WTC11 (cell line): ENCODE data around the gene ZSWIM4. TPM values are rescaled to one million over a fixed set of nuclear protein-coding genes. Genes with fewer than 3 reads are reported as not detected.
A peak's percentile ranks its signal among the peaks of the same experiment; 100 is the strongest.

Experiments
- ATAC-seq: fragments of 200-7000 bp; cut with Tn5 transposase; 2 replicates; pipeline ENCODE4 v1.10.0; 2021; ENCODE audit warnings: mild to moderate bottlenecking, moderate library complexity
- CTCF ChIA-PET: fragments of 300-600 bp; sonication (Branson Sonifier 250); formaldehyde crosslinking; loops from one replicate; lab custom pipeline; 2021; ENCODE audit warnings: antibody characterized with exemption; lab: Charles Lee
- POLR2A ChIA-PET: fragments of 350-600 bp; sonication (Branson Sonifier 250); formaldehyde crosslinking; loops from one replicate; lab custom pipeline; 2021; ENCODE audit warnings: antibody characterized with exemption; lab: Charles Lee
- DNase-seq: peaks from one replicate; pipeline ENCODE4 v3.0.0; 2021; ENCODE audit warnings: low spot score
- H3K27ac Mint-ChIP-seq: 2 replicates; pipeline ENCODE4 v1.8.0; 2021; ENCODE audit warnings: mixed read lengths
- H3K27me3 Mint-ChIP-seq: 2 replicates; pipeline ENCODE4 v1.8.0; 2021; ENCODE audit warnings: low read depth, mild to moderate bottlenecking, moderate library complexity, mixed read lengths
- H3K36me3 Mint-ChIP-seq: 2 replicates; pipeline ENCODE4 v1.8.0; 2021; ENCODE audit warnings: mixed read lengths
- H3K4me1 Mint-ChIP-seq: 2 replicates; pipeline ENCODE4 v1.8.0; 2022; ENCODE audit warnings: mixed read lengths
- H3K4me3 Mint-ChIP-seq: 2 replicates; pipeline ENCODE4 v1.8.0; 2021; ENCODE audit warnings: mild to moderate bottlenecking, moderate library complexity, mixed read lengths
- H3K9me3 Mint-ChIP-seq: 2 replicates; pipeline ENCODE4 v1.8.0; 2021; ENCODE audit warnings: mixed read lengths
- ELF4 ChIP-seq: sonication (generic); formaldehyde crosslinking; IDR thresholded peaks from 2 replicates; pipeline ENCODE4 v1.8.1; 2022; ENCODE audit warnings: low read depth, mild to moderate bottlenecking, moderate library complexity, missing genetic modification reagents
- EMX1 ChIP-seq: fragments of 250-450 bp; sonication (Bioruptor Pico); IDR thresholded peaks from 2 replicates; pipeline ENCODE4 v1.8.0; 2021; ENCODE audit warnings: mild to moderate bottlenecking
- ESRRA ChIP-seq: sonication (generic); formaldehyde crosslinking; IDR thresholded peaks from 2 replicates; pipeline ENCODE4 v1.8.1; 2022; ENCODE audit warnings: mild to moderate bottlenecking, missing genetic modification reagents, borderline replicate concordance
- ETV6 ChIP-seq: sonication (generic); formaldehyde crosslinking; IDR thresholded peaks from 2 replicates; pipeline ENCODE4 v1.8.1; 2022; ENCODE audit warnings: mild to moderate bottlenecking, missing genetic modification reagents
- GABPB1 ChIP-seq: sonication (generic); formaldehyde crosslinking; IDR thresholded peaks from 2 replicates; pipeline ENCODE4 v1.8.1; 2023; ENCODE audit warnings: mild to moderate bottlenecking, missing genetic modification reagents
- HMGA2 ChIP-seq: fragments of 250-450 bp; sonication (Bioruptor Pico); IDR thresholded peaks from 2 replicates; pipeline ENCODE4 v1.4.0; 2021; ENCODE audit warnings: mild to moderate bottlenecking, moderate library complexity
- JAZF1 ChIP-seq: fragments of 250-450 bp; sonication (Bioruptor Pico); IDR thresholded peaks from 2 replicates; pipeline ENCODE4 v1.9.0; 2021; ENCODE audit warnings: moderate library complexity, mild to moderate bottlenecking, inconsistent platforms
- MXD4 ChIP-seq: fragments of 250-450 bp; sonication (Bioruptor Pico); IDR thresholded peaks from 2 replicates; pipeline ENCODE4 v1.8.0; 2021; ENCODE audit warnings: mild to moderate bottlenecking, moderate library complexity, borderline replicate concordance
- NR2C2 ChIP-seq: sonication (generic); formaldehyde crosslinking; IDR thresholded peaks from 2 replicates; pipeline ENCODE4 v1.8.0; 2022; ENCODE audit warnings: mild to moderate bottlenecking, missing genetic modification reagents
- RELA ChIP-seq: sonication (generic); formaldehyde crosslinking; IDR thresholded peaks from 2 replicates; pipeline ENCODE4 v1.8.1; 2022; ENCODE audit warnings: missing genetic modification reagents, mild to moderate bottlenecking, borderline replicate concordance
- SMAD3 ChIP-seq: sonication (generic); formaldehyde crosslinking; IDR thresholded peaks from 2 replicates; pipeline ENCODE4 v1.8.0; 2022; ENCODE audit warnings: missing genetic modification reagents, mild to moderate bottlenecking, borderline replicate concordance
- SP1 ChIP-seq: sonication (generic); formaldehyde crosslinking; conservative IDR thresholded peaks from 2 replicates; pipeline ENCODE4 v1.8.1; 2022; ENCODE audit warnings: missing genetic modification reagents
- ZBTB21 ChIP-seq: sonication (generic); formaldehyde crosslinking; IDR thresholded peaks from 2 replicates; pipeline ENCODE4 v1.8.1; 2023; ENCODE audit warnings: mild to moderate bottlenecking, missing genetic modification reagents, borderline replicate concordance
- ZNF121 ChIP-seq: sonication (generic); formaldehyde crosslinking; IDR thresholded peaks from 2 replicates; pipeline ENCODE4 v1.8.0; 2023; ENCODE audit warnings: missing genetic modification reagents
- ZNF138 ChIP-seq: sonication (generic); formaldehyde crosslinking; conservative IDR thresholded peaks from 2 replicates; pipeline ENCODE4 v1.8.1; 2022; ENCODE audit warnings: mild to moderate bottlenecking, moderate library complexity, missing genetic modification reagents
- total RNA-seq: library from RNA; stranded (reverse); gene quantifications from 3 replicates; pipeline ENCODE4 v1.2.3, GENCODE V29; 2021
- TF ChIP-seq, protein P1 (sequence below): sonication (generic); formaldehyde crosslinking; IDR thresholded peaks from 2 replicates; pipeline ENCODE4 v1.8.0; 2023; ENCODE audit warnings: missing genetic modification reagents
- TF ChIP-seq, protein P2 (sequence below): sonication (generic); formaldehyde crosslinking; IDR thresholded peaks from 2 replicates; pipeline ENCODE4 v1.8.1; 2022; ENCODE audit warnings: mild to moderate bottlenecking, moderate library complexity, missing genetic modification reagents
- TF ChIP-seq, protein P3 (sequence below): sonication (generic); formaldehyde crosslinking; IDR thresholded peaks from 2 replicates; pipeline ENCODE4 v1.8.1; 2022; ENCODE audit warnings: mild to moderate bottlenecking, missing genetic modification reagents, moderate library complexity, borderline replicate concordance
- TF ChIP-seq, protein P4 (sequence below): fragments of 250-450 bp; sonication (Bioruptor Pico); conservative IDR thresholded peaks from 2 replicates; pipeline ENCODE4 v1.9.0; 2021; ENCODE audit warnings: mild to moderate bottlenecking
- TF ChIP-seq, protein P5 (sequence below): sonication (generic); formaldehyde crosslinking; IDR thresholded peaks from 2 replicates; pipeline ENCODE4 v1.8.1; 2023; ENCODE audit warnings: mild to moderate bottlenecking, missing genetic modification reagents, moderate library complexity

Gene ZSWIM4
- total RNA-seq, 1 experiment from 2014 or later, result 33.4 TPM

DNA sequence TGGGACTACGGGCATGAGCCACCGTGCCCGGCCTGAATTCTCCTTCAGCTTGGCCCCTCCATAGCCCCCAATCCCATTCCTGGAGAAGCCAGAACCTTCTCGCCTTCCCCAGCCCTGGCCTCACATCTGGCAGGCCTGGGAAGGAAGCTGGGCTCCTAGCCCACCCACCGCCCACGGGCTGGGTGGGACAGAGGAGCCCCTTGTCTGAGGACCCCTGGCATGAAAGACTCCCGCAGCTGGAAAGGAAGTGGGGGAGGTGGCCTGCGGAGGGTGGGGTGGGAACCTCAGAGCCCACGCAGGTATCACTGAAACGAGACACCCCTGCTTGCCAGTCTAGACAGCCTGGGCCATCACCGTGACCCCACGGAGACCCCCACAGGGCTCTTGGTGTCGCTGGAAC, 74.0 kb downstream of the ZSWIM4 start (continued):
- TF ChIP-seq MXD4 (CRISPR knock-in tag) (no peak), GABPB1 (CRISPR knock-in tag) (no peak), SMAD3 (CRISPR knock-in tag) (no peak)

DNA sequence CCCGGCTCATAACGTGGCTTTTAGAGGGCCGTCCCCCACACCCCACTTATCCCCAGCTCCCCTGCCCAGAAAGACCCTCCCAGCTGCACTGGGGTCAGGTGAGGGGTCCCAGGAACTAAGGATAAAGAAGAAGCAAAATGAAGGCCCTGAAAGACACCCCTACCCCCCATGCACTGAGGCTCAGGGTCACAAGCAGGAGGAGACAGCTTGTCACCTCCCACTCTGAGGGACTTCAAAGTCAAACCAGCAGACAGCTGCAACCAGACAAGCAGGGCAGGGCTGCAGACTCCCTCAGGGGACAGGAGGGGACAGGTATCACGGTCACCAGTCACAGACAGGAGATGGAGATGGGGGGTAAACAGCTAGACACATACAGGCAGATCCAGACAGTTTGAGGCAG, 75.6 kb downstream of the ZSWIM4 start:
- no peak overlapping the region for H3K4me3 Mint-ChIP-seq
- H3K4me1 Mint-ChIP-seq, result peaks cover 12% of the 10 kb centered on the region
- POLR2A ChIA-PET, result no interaction called here
- no peak for DNase-seq
- H3K27me3 Mint-ChIP-seq, result peaks cover 100% of the 10 kb centered on the region
- H3K36me3 Mint-ChIP-seq, result no peaks in the 10 kb centered on the region
- no peak overlapping the region for H3K27ac Mint-ChIP-seq
- CTCF ChIA-PET, result interaction anchor here (1.1 to 2.4 kb wide), 3 partner anchors 9 to 188 kb away, joined by 3 to 16 read pairs (median 6); a partner anchor contains a TSS
- TF ChIP-seq, protein P1, sequence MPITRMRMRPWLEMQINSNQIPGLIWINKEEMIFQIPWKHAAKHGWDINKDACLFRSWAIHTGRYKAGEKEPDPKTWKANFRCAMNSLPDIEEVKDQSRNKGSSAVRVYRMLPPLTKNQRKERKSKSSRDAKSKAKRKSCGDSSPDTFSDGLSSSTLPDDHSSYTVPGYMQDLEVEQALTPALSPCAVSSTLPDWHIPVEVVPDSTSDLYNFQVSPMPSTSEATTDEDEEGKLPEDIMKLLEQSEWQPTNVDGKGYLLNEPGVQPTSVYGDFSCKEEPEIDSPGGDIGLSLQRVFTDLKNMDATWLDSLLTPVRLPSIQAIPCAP, result no peak
- TF ChIP-seq ELF4 (CRISPR knock-in tag) (no peak), JAZF1 (CRISPR knock-in tag) (no peak), ETV6 (no peak), ZBTB21 (CRISPR knock-in tag) (no peak), ZNF121 (CRISPR knock-in tag) (no peak), SP1 (no peak)
- TF ChIP-seq, protein P2, sequence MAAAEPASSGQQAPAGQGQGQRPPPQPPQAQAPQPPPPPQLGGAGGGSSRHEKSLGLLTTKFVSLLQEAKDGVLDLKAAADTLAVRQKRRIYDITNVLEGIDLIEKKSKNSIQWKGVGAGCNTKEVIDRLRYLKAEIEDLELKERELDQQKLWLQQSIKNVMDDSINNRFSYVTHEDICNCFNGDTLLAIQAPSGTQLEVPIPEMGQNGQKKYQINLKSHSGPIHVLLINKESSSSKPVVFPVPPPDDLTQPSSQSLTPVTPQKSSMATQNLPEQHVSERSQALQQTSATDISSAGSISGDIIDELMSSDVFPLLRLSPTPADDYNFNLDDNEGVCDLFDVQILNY, result no peak
- TF ChIP-seq, protein P3, sequence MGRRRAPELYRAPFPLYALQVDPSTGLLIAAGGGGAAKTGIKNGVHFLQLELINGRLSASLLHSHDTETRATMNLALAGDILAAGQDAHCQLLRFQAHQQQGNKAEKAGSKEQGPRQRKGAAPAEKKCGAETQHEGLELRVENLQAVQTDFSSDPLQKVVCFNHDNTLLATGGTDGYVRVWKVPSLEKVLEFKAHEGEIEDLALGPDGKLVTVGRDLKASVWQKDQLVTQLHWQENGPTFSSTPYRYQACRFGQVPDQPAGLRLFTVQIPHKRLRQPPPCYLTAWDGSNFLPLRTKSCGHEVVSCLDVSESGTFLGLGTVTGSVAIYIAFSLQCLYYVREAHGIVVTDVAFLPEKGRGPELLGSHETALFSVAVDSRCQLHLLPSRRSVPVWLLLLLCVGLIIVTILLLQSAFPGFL, result no peak
- TF ChIP-seq, protein P4, sequence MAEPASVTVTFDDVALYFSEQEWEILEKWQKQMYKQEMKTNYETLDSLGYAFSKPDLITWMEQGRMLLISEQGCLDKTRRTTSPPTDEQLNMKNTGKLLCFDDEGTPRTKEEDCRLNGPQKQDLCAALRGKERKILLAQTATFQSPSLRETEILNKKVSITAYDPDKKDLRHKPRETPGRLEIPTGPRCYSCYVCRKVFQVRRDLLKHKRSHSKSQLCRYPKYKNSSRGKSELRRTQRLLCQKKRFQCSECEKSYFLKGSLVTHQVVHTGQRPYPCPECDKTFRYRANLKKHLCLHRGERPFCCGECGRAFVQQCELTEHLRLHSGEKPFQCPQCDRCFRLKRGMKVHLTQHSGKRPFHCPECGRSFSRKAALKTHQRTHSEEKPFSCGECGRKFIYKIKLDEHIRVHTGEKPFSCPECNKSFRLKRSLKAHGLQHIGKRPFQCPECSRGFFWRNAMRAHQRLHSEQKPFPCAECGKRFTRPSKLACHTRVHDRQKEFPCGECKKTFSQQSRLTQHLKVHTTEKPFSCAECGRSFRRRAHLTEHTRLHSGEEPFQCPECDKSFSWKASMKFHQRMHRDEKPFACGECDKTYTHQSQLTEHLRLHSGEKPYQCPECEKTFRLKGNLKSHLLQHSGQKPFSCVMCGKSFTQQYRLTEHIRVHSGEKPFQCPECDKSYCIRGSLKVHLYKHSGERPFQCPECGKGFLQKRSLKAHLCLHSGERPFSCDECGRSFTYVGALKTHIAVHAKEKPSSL (CRISPR knock-in tag), result no peak
- TF ChIP-seq, all 79 proteins: peak for 0
- no peak for ATAC-seq
- H3K9me3 Mint-ChIP-seq, result no peaks in the 10 kb centered on the region

DNA sequence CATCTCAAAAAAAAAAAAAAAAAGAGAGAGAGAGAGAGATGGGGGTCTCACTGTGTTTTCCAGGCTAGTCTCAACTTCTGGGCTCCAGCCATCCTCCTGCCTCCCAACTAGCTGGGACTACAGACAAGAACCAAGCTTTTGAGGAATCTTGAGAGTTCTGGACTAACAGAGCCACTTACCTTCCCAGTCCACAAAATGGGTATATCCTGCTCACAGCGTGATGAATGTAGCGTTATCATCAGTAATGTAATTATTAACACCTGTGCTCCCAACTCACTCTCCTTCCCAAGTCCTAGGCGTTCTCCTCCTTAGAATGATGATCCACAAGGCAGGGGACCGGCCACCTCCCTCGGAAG, 77.1 kb downstream of the ZSWIM4 start:
- Mint-ChIP-seq H3K4me3 (peak overlapping the region; percentile 56), H3K4me1 (peaks cover 7% of the 10 kb centered on the region), H3K36me3 (no peaks in the 10 kb centered on the region), H3K27me3 (peaks cover 100% of the 10 kb centered on the region), H3K9me3 (no peaks in the 10 kb centered on the region), H3K27ac (no peak overlapping the region)
- ATAC-seq, result no peak
- ChIA-PET CTCF (interaction anchor here (0.6 to 2.6 kb wide), 25 partner anchors 9 to 907 kb away, joined by 3 to 27 read pairs (median 5); partner anchors contain the start of genes ASF1B, DCAF15 and MISP3), POLR2A (interaction anchor here (0.7 kb wide), 3 partner anchors 26 to 626 kb away, joined by 4 to 11 read pairs (median 8); no protein-coding TSS in a partner anchor)
- TF ChIP-seq, protein P5, sequence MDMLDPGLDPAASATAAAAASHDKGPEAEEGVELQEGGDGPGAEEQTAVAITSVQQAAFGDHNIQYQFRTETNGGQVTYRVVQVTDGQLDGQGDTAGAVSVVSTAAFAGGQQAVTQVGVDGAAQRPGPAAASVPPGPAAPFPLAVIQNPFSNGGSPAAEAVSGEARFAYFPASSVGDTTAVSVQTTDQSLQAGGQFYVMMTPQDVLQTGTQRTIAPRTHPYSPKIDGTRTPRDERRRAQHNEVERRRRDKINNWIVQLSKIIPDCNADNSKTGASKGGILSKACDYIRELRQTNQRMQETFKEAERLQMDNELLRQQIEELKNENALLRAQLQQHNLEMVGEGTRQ (CRISPR knock-in tag), result no peak
- TF ChIP-seq ESRRA (CRISPR knock-in tag) (no peak), EMX1 (no peak), NR2C2 (CRISPR knock-in tag) (no peak), HMGA2 (CRISPR knock-in tag) (no peak), RELA (no peak), ZNF138 (CRISPR knock-in tag) (no peak)
- no peak for DNase-seq
